ENCODE measurements around the gene KISS1R. TPM values are rescaled to one million over a fixed set of nuclear protein-coding genes. Genes with fewer than 3 reads are reported as not detected.
"Not testable (repeated sequence)": the region's sequence is repeated elsewhere in the genome, so short reads cannot be mapped to it uniquely, and the experiment has no call there.

KISS1R gene
- total RNA-seq, 2 experiments from 2014 or later: 1.8 to 2.3 TPM

DNA sequence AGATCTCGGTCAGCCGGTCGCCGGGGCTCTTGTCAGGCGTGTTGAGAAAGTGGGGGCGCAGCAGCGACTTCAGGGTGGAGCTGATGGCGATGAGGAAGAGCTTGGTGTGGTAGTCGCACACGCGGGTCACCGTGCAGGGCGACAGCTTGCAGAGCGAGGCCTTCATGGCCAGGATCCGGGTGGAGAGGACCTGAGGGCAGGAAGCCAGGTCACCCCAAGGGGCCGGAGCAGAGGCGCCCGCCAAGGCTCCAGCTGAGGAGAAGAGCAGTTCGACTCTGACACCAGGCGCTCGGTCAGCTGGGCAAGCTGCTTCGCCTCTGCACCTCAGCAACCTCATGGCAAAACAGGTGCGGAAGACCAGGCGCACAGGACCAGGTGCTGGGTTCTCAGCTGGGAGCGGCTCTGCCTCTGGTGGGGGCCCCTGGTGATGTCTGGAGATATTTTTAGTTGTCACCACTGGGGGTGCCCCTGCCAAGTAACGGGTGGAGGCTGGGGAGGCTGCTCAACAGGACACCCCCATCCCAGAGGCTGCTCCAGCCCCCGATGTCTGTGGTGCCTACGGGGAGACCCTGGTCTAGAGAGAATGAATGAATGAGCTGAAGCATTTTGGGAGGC lies 41.8 kb upstream of the KISS1R start:
- Mint-ChIP-seq H3K9me3 (no peaks in the 10 kb centered on the region), H3K27me3 (no peaks in the 10 kb centered on the region), H3K4me3 (no peak overlapping the region), H3K27ac (no peak overlapping the region), H3K36me3 (ENCODE audit: low read depth) (peaks cover 9% of the 10 kb centered on the region), H3K4me1 (peaks cover 11% of the 10 kb centered on the region)
- ChIA-PET POLR2A (interaction anchor here (1.3 kb wide), 2 partner anchors 10 to 33 kb away, joined by 3 to 4 read pairs; no protein-coding TSS in a partner anchor), CTCF (interaction anchor here (1.1 kb wide), 1 partner anchor 12 kb away, joined by 4 read pairs; no protein-coding TSS in a partner anchor)
- no peak for DNase-seq

DNA sequence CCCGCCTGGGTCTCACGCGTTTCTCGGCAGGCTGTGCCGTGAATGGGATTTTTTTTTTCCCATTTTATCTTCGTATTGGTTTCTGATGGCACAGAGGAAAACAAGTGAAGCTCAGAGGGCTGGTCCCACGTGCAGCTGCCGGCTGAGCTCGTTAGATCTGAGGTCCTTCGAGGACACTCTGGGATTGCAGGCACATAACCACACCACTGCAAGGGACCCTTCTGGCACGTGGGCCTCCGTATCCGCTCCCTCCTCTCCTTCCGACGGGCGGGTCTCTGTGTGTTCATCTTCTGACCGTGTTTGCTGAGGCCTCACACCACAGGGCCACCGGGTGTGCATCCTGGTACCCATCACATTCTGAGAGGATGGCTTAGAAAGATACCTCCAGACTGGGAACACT lies 41.0 kb upstream of the KISS1R start:
- H3K27ac Mint-ChIP-seq: no peak overlapping the region
- ChIA-PET POLR2A (interaction anchor here (1.3 kb wide), 2 partner anchors 11 to 33 kb away, joined by 3 to 4 read pairs; no protein-coding TSS in a partner anchor), CTCF (interaction anchor here (1.1 kb wide), 1 partner anchor 12 kb away, joined by 4 read pairs; no protein-coding TSS in a partner anchor)
- DNase-seq: no peak
- no peaks in the 10 kb centered on the region for H3K9me3 Mint-ChIP-seq
- no peaks in the 10 kb centered on the region for H3K27me3 Mint-ChIP-seq
- peaks cover 11% of the 10 kb centered on the region for H3K4me1 Mint-ChIP-seq
- peaks cover 10% of the 10 kb centered on the region for H3K36me3 Mint-ChIP-seq (ENCODE audit: low read depth)
- H3K4me3 Mint-ChIP-seq: no peak overlapping the region

DNA sequence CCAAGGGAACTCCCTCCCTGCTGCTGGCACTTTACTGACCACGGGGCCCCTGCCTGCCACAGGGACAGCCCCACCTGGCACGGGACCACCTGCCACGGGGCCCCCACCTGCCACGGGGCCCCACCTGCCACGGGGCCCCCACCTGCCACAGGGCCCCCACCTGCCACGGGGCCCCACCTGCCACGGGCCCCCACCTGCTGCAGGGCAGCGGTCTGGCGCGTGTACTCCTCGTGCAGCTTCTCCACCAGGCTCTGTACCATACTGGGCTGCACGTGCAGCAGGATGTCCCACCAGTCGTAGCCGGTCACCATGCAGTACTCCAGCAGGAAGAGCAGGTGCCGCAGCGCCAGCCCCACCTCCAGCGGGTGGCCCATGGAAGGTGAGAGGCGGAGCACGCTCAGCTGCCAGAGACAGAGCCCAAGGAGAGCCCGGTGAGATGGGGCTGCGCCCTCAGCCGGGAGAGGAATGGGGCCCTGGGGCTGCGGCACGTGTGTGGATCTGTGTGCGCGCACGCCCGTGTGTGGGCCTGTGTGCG lies 40.3 kb upstream of the KISS1R start:
- DNase-seq: no peak
- no peak overlapping the region for H3K4me3 Mint-ChIP-seq
- H3K9me3 Mint-ChIP-seq: no peaks in the 10 kb centered on the region
- H3K27me3 Mint-ChIP-seq: no peaks in the 10 kb centered on the region
- H3K27ac Mint-ChIP-seq: no peak overlapping the region
- ChIA-PET POLR2A (interaction anchor here (1.0 kb wide), 1 partner anchor 30 kb away, joined by 3 read pairs; no protein-coding TSS in a partner anchor), CTCF (no interaction called here)
- H3K36me3 Mint-ChIP-seq (ENCODE audit: low read depth): peaks cover 16% of the 10 kb centered on the region
- H3K4me1 Mint-ChIP-seq: peaks cover 9% of the 10 kb centered on the region

DNA sequence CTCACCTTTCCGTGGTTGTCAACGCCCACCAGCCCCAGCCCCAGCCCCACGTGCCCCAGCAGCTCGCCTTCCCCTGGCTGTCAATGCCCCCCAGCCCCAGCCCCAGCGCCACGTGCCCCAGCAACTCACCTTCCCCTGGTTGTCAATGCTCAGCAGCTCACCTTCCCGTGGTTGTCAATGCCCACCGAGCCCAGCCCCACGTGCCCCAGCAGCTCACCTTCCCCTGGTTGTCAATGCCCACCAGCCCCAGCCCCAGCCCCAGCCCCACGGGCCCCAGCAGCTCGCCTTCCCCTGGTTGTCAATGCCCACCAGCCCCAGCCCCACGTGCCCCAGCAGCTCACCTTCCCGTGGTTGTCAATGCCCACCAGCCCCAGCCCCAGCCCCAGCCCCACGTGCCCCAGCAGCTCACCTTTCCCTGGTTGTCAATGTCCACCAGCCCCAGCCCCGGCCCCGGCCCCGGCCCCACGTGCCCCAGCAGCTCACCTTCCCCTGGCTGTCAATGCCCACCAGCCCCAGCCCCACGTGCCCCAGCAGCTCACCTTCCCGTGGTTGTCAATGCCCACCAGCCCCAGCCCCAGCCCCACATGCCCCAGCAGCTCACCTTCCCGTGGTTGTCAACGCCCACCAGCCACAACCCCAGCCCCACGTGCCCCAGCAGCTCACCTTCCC lies 39.0 kb upstream of the KISS1R start:
- CTCF ChIA-PET, H3K27ac Mint-ChIP-seq, DNase-seq, H3K9me3 Mint-ChIP-seq, H3K4me3 Mint-ChIP-seq, H3K27me3 Mint-ChIP-seq, H3K4me1 Mint-ChIP-seq: not testable (repeated sequence)
- POLR2A ChIA-PET: interaction anchor here (1.6 kb wide), 1 partner anchor 15 kb away, joined by 3 read pairs; the partner anchor contains the start of genes MED16 and RNU6-9
- H3K36me3 Mint-ChIP-seq (ENCODE audit: low read depth): peaks cover 19% of the 10 kb centered on the region

DNA sequence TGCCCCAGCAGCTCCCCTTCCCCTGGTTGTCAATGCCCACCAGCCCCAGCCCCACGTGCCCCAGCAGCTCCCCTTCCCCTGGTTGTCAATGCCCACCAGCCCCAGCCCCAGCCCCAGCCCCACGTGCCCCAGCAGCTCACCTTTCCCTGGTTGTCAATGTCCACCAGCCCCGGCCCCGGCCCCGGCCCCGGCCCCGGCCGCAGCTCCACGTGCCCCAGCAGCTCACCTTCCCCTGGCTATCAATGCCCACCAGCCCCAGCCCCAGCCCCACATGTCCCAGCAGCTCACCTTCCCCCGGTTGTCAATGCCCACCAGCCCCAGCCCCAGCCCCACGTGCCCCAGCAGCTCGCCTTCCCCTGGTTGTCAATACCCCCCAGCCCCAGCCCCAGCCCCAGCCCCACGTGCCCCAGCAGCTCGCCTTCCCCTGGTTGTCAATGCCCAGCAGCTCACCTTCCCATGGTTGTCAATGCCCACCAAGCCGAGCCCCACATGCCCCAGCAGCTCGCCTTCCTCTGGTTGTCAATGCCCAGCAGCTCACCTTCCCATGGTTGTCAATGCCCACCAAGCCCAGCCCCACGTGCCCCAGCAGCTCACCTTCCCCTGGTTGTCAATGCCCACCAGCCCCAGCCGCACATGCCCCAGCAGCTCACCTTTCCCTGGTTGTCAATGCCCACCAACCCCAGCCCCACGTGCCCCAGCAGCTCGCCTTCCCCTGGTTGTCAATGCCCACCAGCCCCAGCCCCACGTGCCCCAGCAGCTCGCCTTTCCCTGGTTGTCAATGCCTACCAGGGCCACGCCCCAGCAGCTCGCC lies 38.2 kb upstream of the KISS1R start:
- H3K4me1 Mint-ChIP-seq, CTCF ChIA-PET, H3K4me3 Mint-ChIP-seq, H3K27me3 Mint-ChIP-seq, DNase-seq, H3K27ac Mint-ChIP-seq, H3K9me3 Mint-ChIP-seq: not testable (repeated sequence)
- POLR2A ChIA-PET: interaction anchor here (1.4 to 1.6 kb wide), 2 partner anchors 14 to 31 kb away, joined by 3 read pairs; partner anchors contain the start of genes MED16 and RNU6-9
- H3K36me3 Mint-ChIP-seq (ENCODE audit: low read depth): peaks cover 22% of the 10 kb centered on the region

DNA sequence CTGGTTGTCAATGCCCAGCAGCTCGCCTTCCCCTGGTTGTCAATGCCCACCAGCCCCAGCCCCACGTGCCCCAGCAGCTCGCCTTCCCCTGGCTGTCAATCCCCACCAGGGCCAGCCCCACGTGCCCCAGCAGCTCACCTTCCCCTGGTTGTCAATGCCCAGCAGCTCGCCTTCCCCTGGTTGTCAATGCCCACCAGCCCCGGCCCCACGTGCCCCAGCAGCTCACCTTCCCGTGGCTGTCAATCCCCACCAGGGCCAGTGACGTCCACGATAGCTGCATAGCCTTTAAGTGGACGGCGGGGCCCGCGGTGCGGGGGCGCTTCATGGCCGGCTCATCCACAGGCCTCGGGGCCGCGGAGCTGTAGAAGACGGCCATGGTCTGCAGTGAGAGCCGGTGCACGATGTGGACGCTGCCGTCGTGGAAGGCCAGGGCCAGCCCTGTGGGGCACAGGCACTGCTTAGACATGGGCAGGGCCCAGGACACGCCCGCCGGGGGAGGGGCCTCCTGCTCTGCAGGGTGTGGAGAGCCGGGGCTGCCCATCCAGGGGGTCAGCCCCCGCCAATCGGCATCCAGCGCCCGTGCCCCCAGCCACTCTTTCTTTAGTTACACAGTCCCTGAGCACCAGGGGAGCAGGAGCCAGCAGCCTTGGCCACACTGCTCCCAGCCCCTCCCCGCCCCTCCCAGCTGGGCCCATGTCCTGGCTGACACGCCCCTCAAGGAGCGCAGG lies 37.3 kb upstream of the KISS1R start:
- Mint-ChIP-seq H3K36me3 (ENCODE audit: low read depth) (peaks cover 22% of the 10 kb centered on the region), H3K27ac (no peak overlapping the region), H3K9me3 (no peaks in the 10 kb centered on the region), H3K27me3 (no peaks in the 10 kb centered on the region), H3K4me3 (no peak overlapping the region), H3K4me1 (no peaks in the 10 kb centered on the region)
- DNase-seq: no peak
- ChIA-PET POLR2A (interaction anchor here (1.1 to 3.6 kb wide), 4 partner anchors 13 to 30 kb away, joined by 3 to 14 read pairs (median 4); partner anchors contain the start of genes MED16 and RNU6-9), CTCF (no interaction called here)

DNA sequence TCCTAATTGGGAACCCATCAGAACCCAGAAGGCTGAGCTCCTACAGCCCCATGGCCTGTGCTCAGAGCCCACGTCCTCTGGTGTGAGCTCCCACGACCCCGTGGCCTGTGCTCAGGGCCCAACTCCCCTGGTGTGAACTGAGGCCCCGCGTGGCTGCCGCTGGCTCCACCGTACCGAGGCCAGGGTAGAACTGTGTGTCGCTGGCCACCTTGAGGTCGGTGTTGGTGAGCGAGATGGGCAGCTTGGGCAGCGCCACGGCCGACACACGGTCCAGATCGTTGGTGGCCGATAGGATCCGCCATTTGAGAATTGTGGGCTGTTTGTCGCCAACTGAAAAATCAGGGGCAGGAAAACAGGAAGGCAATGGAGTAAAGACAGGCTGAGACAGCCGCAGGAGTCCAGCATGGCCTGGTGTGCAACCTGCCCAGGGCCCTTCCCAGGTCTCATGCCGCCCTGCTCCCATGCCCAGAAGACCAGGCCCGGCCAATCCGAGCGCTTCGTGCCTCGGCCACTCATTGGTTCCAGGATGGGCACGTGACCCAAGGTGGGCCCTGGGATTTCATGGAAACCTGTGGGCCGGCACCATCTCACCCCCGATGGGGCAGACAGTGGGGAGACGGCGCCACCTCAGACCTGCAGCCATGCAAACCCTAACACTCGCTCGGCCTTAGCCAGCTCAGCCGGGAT lies 35.6 kb upstream of the KISS1R start:
- Mint-ChIP-seq H3K27ac (no peak overlapping the region), H3K4me1 (no peaks in the 10 kb centered on the region), H3K9me3 (no peaks in the 10 kb centered on the region), H3K27me3 (no peaks in the 10 kb centered on the region), H3K36me3 (ENCODE audit: low read depth) (peaks cover 22% of the 10 kb centered on the region), H3K4me3 (no peak overlapping the region)
- CTCF ChIA-PET: interaction anchor here (1.1 kb wide), 1 partner anchor 18 kb away, joined by 3 read pairs; no protein-coding TSS in a partner anchor
- no peak for DNase-seq
- POLR2A ChIA-PET: interaction anchor here (0.7 to 3.6 kb wide), 2 partner anchors 8 to 11 kb away, joined by 3 to 14 read pairs; partner anchors contain the start of genes MED16 and RNU6-9

DNA sequence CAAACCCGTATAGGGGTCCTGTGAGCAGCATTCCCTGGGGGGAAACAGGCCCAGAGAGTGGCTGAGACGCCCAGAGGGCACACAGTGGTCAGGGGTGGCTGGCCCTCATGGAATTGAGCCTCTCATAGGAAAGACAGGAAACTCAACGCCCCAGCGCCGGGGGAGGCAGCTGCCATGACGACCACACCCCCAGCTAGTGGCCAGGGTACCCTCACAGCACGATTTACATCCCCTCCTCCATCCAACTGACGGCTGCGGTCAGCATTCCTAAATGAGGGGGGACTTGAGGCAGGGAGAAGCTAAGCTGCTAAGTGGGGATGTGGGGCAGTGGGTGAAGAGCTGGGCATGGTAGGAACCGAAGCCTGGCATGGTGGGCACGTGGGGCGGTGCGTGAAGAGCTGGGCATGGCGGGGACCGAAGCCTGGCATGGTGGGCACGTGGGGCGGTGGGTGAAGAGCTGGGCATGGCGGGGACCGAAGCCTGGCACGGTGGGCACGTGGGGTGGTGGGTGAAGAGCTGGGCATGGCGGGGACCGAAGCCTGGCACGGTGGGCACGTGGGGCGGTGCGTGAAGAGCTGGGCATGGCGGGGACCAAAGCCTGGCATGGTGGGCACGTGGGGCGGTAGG lies 34.1 kb upstream of the KISS1R start:
- H3K4me1 Mint-ChIP-seq: no peaks in the 10 kb centered on the region
- CTCF ChIA-PET: interaction anchor here (1.0 kb wide), 1 partner anchor 19 kb away, joined by 3 read pairs; no protein-coding TSS in a partner anchor
- POLR2A ChIA-PET: interaction anchor here (3.6 kb wide), 1 partner anchor 10 kb away, joined by 14 read pairs; the partner anchor contains the start of genes MED16 and RNU6-9
- peaks cover 25% of the 10 kb centered on the region for H3K36me3 Mint-ChIP-seq (ENCODE audit: low read depth)
- no peak overlapping the region for H3K4me3 Mint-ChIP-seq
- H3K27me3 Mint-ChIP-seq: no peaks in the 10 kb centered on the region
- DNase-seq: no peak
- no peak overlapping the region for H3K27ac Mint-ChIP-seq
- no peaks in the 10 kb centered on the region for H3K9me3 Mint-ChIP-seq

DNA sequence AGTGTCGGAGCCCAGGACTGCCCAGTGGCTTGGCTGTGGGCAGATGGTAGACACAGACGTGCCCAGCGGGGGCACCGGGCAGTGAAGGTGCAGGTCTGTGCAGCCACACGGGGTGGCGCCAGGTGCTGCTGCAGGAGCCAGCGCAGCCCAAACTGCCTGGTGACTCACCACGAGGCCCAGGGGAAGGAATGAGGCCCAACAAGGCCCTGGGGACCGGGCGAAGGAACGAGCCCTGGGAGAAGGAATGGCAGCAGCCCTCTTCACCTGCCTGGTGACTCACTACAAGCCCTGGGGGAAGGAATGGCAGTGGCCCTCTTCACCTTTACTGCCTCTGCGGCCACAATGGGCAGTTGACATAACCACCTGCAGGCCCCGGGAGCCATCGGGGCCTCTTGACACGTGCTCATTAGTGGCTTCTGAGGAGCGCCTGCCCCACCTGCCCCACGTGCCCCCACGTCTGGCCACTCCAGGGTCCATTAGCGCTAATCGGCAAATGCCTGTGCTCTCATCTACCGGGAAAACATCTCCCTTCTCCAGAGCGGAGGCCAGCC lies 33.4 kb upstream of the KISS1R start:
- CTCF ChIA-PET: interaction anchor here (1.0 kb wide), 1 partner anchor 20 kb away, joined by 3 read pairs; no protein-coding TSS in a partner anchor
- Mint-ChIP-seq H3K4me3 (no peak overlapping the region), H3K27me3 (no peaks in the 10 kb centered on the region), H3K27ac (no peak overlapping the region), H3K9me3 (no peaks in the 10 kb centered on the region), H3K4me1 (no peaks in the 10 kb centered on the region), H3K36me3 (ENCODE audit: low read depth) (peaks cover 25% of the 10 kb centered on the region)
- POLR2A ChIA-PET: interaction anchor here (3.6 kb wide), 1 partner anchor 9 kb away, joined by 14 read pairs; the partner anchor contains the start of genes MED16 and RNU6-9
- DNase-seq: no peak

DNA sequence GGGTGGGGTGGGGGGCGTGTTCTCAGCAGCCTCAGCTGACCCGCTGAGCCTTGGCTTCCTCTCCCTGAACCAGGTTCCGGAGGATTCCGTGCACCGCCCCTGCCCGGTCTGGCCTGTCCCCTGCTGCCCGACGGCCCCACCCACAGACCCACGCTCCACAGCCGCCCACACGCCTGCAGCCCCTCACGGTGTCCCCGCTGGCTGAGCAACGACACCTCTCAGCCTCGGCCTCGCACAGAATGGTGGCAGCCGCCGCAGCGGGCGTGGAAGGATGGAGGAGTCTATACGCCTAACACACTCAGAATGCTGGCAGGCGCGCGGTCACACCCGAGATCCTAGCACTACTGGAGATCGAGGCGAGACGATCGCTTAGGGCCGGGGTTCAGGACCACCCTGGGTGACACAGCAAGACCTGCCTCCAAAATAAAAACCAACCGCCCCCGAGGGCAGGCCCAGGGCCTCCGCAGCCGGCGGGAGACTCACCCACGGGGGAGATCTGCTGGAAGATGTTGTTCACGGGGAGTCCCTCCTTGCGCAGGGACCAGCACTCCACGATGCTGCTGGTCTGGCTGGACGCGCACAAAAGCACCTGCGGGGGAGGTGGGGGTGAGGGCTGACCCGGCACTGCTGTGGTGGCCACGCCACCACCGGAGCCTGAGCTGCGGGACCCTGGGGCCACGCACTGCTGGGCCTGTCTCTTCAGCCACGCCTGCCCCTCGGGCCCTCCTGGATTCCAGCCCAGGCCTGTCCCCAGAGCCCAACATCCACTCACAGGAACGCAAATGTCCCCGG lies 32.5 kb upstream of the KISS1R start:
- H3K9me3 Mint-ChIP-seq: no peaks in the 10 kb centered on the region
- no peaks in the 10 kb centered on the region for H3K27me3 Mint-ChIP-seq
- POLR2A ChIA-PET: no interaction called here
- no peaks in the 10 kb centered on the region for H3K4me1 Mint-ChIP-seq
- DNase-seq: no peak
- H3K36me3 Mint-ChIP-seq (ENCODE audit: low read depth): peaks cover 24% of the 10 kb centered on the region
- CTCF ChIA-PET: no interaction called here
- no peak overlapping the region for H3K27ac Mint-ChIP-seq
- no peak overlapping the region for H3K4me3 Mint-ChIP-seq
